B cell (primary cell): ENCODE data around the gene SLC35F2. TPM values are rescaled to one million over a fixed set of nuclear protein-coding genes. Genes with fewer than 3 reads are reported as not detected.

Experiments
- ATAC-seq: fragments of 200-7000 bp; cut with Tn5 transposase; one replicate; pipeline ENCODE4 v1.10.0; 2021; ENCODE audit warnings: low read depth, mild to moderate bottlenecking, moderate number of reproducible peaks, moderate library complexity
- CTCF ChIA-PET: fragments of 350-600 bp; sonication (Branson Sonifier 250); formaldehyde crosslinking; loops from one replicate; lab custom pipeline; 2021; ENCODE audit warnings: antibody characterized with exemption, inconsistent platforms; lab: Charles Lee
- POLR2A ChIA-PET: fragments of 350-600 bp; sonication (Branson Sonifier 250); formaldehyde crosslinking; loops from one replicate; lab custom pipeline; 2021; ENCODE audit warnings: antibody characterized with exemption; lab: Charles Lee
- DNase-seq: peaks from one replicate; pipeline ENCODE4 v3.0.0; 2013
- H2AFZ ChIP-seq: 2 replicates; pipeline ENCODE4 v1.6.1; 2012; ENCODE audit warnings: mild to moderate bottlenecking, low read depth, low read length; ENCODE audit not compliant: insufficient read depth, poor library complexity, severe bottlenecking
- H3K27ac ChIP-seq, 2 donors: 1 replicate in 1 of 2; 2 replicates in 1 of 2; pipeline ENCODE4 v1.5.1; 2012 to 2013; ENCODE audit warnings: low read length in 2 of 2, mild to moderate bottlenecking in 2 of 2, moderate library complexity in 1 of 2
- H3K27me3 ChIP-seq, 4 experiments: fragments of 200-600 bp in 1 of 4; sonication (generic) in 1 of 4; replicated peaks in 1 of 4; 1 replicate in 2 of 4; 2 replicates in 2 of 4; pipeline versions ENCODE4 v1.6.1 to v1.7.0; 2013 to 2016; ENCODE audit warnings: low read length in 3 of 4, mild to moderate bottlenecking in 2 of 4, mixed read lengths in 1 of 4, moderate library complexity in 1 of 4; ENCODE audit not compliant: insufficient read depth in 4 of 4, control insufficient read depth in 3 of 4; ENCODE audit errors: control extremely low read depth in 1 of 4
- H3K36me3 ChIP-seq, 2 experiments: replicated peaks in 1 of 2; 1 replicate in 1 of 2; 2 replicates in 1 of 2; pipeline versions ENCODE4 v1.6.1 to v1.7.1; 2013; ENCODE audit warnings: low read length in 1 of 2; ENCODE audit not compliant: insufficient read depth in 2 of 2, control insufficient read depth in 1 of 2; ENCODE audit errors: control extremely low read depth in 1 of 2, extremely low read depth in 1 of 2
- H3K4me1 ChIP-seq, 2 donors: fragments of 200-600 bp in 1 of 2; sonication (generic) in 1 of 2; 1 replicate in 1 of 2; 2 replicates in 1 of 2; pipeline versions ENCODE4 v1.5.1 to v1.6.1; 2013 to 2017; ENCODE audit warnings: low read length in 2 of 2; ENCODE audit not compliant: control insufficient read depth in 2 of 2, insufficient read depth in 2 of 2
- H3K4me2 ChIP-seq: replicated peaks from 2 replicates; pipeline ENCODE3; 2012; ENCODE audit warnings: mild to moderate bottlenecking, low read depth, low read length; ENCODE audit not compliant: poor library complexity, severe bottlenecking
- H3K4me3 ChIP-seq, 5 experiments: fragments of 200-600 bp in 1 of 5; sonication (generic) in 1 of 5; 1 replicate in 3 of 5; 2 replicates in 2 of 5; pipeline versions ENCODE4 v1.5.1 to v1.7.0; 2011 to 2016; ENCODE audit warnings: low read length in 4 of 5, mild to moderate bottlenecking in 4 of 5, low read depth in 2 of 5, control low read depth in 1 of 5, moderate library complexity in 1 of 5; ENCODE audit not compliant: insufficient read depth in 1 of 5; ENCODE audit errors: control extremely low read depth in 1 of 5, extremely low read depth in 1 of 5
- H3K79me2 ChIP-seq: fragments of 200-600 bp; sonication (generic); one replicate; pipeline ENCODE4 v1.6.0; 2016; ENCODE audit warnings: low read length; ENCODE audit not compliant: control insufficient read depth, insufficient read depth
- H3K9ac ChIP-seq: fragments of 200-600 bp; sonication (generic); 2 replicates; pipeline ENCODE4 v1.6.1; 2017; ENCODE audit warnings: mild to moderate bottlenecking, low read length, moderate library complexity
- H3K9me3 ChIP-seq, 3 donors: one replicate each; pipeline versions ENCODE4 v1.6.1 to v1.7.1; 2013; ENCODE audit warnings: low read length in 2 of 3; ENCODE audit not compliant: control insufficient read depth in 2 of 3, insufficient read depth in 1 of 3; ENCODE audit errors: control extremely low read depth in 1 of 3
- H4K20me1 ChIP-seq: 2 replicates; pipeline ENCODE4 v1.6.0; 2012; ENCODE audit warnings: mild to moderate bottlenecking, low read length; ENCODE audit not compliant: insufficient read depth, control insufficient read depth, poor library complexity, severe bottlenecking
- H3K27ac Mint-ChIP-seq: one replicate; pipeline ENCODE4 v1.8.0; 2021; ENCODE audit warnings: mixed read lengths
- H3K27me3 Mint-ChIP-seq: one replicate; pipeline ENCODE4 v1.8.0; 2021; ENCODE audit warnings: mixed read lengths
- H3K4me1 Mint-ChIP-seq: one replicate; pipeline ENCODE4 v1.8.0; 2021; ENCODE audit warnings: mixed read lengths
- H3K4me3 Mint-ChIP-seq: one replicate; pipeline ENCODE4 v1.8.0; 2021; ENCODE audit warnings: mixed read lengths
- H3K9me3 Mint-ChIP-seq: one replicate; pipeline ENCODE4 v1.8.0; 2022; ENCODE audit warnings: mixed read lengths; ENCODE audit not compliant: insufficient read depth
- CTCF ChIP-seq: fragments of 200-600 bp; IDR thresholded peaks from one replicate; pipeline ENCODE4 v1.8.0; 2022; ENCODE audit warnings: antibody characterized with exemption, mild to moderate bottlenecking
- EZH2 ChIP-seq: IDR thresholded peaks from 2 replicates; pipeline ENCODE4 v1.6.1; 2012; ENCODE audit warnings: borderline replicate concordance, low read depth, mild to moderate bottlenecking, moderate library complexity, low read length; ENCODE audit not compliant: insufficient read depth, poor library complexity, severe bottlenecking
- WGBS: methylation state at CpG from one replicate; pipeline ENCODE4 v1.1.5; 2013; ENCODE audit warnings: missing lambda C conversion rate; ENCODE audit not compliant: insufficient coverage; 5-methylcytosine and 5-hydroxymethylcytosine counted together
- intact Hi-C: fragments of 100-400 bp; cut with micrococcal nuclease; formaldehyde crosslinking; loops from one replicate; pipeline ENCODE4 v1.10.0; 2022
- polyA plus RNA-seq: library from polyadenylated mRNA; depleted of rRNA; stranded (reverse); fragments of >200 nt; gene quantifications from 2 replicates; pipeline ENCODE4 v1.2.3, GENCODE V29; 2012
- total RNA-seq, 2 donors: library from RNA; stranded (reverse); fragments of 120-200 nt in 1 of 2; gene quantifications; 1 replicate in 1 of 2; 2 replicates in 1 of 2; pipeline versions ENCODE4 v1.2.3 to v1.2.4, GENCODE V29; 2013 to 2022

SLC35F2 gene
- total and polyA plus RNA-seq, 2 donors (not counting 1 experiment from before 2014, with no cell fraction given): 10.9 TPM

- Histone ChIP-seq H3K27me3 (no peaks in the 10 kb centered on the region), H3K9ac (no peak overlapping the region), H4K20me1 (no peaks in the 10 kb centered on the region), H3K27ac (no peak overlapping the region), H3K79me2 (no peaks in the 10 kb centered on the region), H3K4me1 (no peaks in the 10 kb centered on the region), H3K36me3 (no peaks in the 10 kb centered on the region), H3K4me2 (no peak overlapping the region), H2AFZ (no peak overlapping the region), H3K4me3 (no peak overlapping the region), H3K9me3 (no peaks in the 10 kb centered on the region)
- Mint-ChIP-seq H3K27me3 (peaks cover 6% of the 10 kb centered on the region), H3K4me3 (no peak overlapping the region), H3K27ac (no peak overlapping the region), H3K9me3 (no peaks in the 10 kb centered on the region), H3K4me1 (no peaks in the 10 kb centered on the region)
- ChIA-PET POLR2A (no interaction called here), CTCF (no interaction called here)
- intact Hi-C loops: no loop called here
- 54% methylated on average over 2 of the region's 5 CpGs for WGBS
- TF ChIP-seq CTCF (no peak), EZH2 (no peak)
- ATAC-seq (no peak), DNase-seq (no peak)
Measured at GRCh38 chr11:107785401-107785800, 73.2 kb downstream of the SLC35F2 start.

- Mint-ChIP-seq H3K9me3 (no peaks in the 10 kb centered on the region), H3K27ac (no peak overlapping the region), H3K4me1 (no peaks in the 10 kb centered on the region), H3K27me3 (peaks cover 6% of the 10 kb centered on the region), H3K4me3 (no peak overlapping the region)
- no peaks in the 10 kb centered on the region for H3K36me3 ChIP-seq
- CTCF ChIA-PET: no interaction called here
- ATAC-seq (no peak), DNase-seq (no peak)
- intact Hi-C loops: no loop called here
- no peaks in the 10 kb centered on the region for H3K9me3 ChIP-seq
- no peaks in the 10 kb centered on the region for H4K20me1 ChIP-seq
- no peak overlapping the region for H3K4me2 ChIP-seq
- no peaks in the 10 kb centered on the region for H3K4me1 ChIP-seq
- no peaks in the 10 kb centered on the region for H3K27me3 ChIP-seq
- WGBS: no CpG with 5 or more reads among the region's 4 CpGs
- no peak overlapping the region for H3K9ac ChIP-seq
- H3K79me2 ChIP-seq: no peaks in the 10 kb centered on the region
- no peak overlapping the region for H2AFZ ChIP-seq
- POLR2A ChIA-PET: no interaction called here
- no peak overlapping the region for H3K27ac ChIP-seq
- no peak for TF ChIP-seq EZH2
- no peak for TF ChIP-seq CTCF
- no peak overlapping the region for H3K4me3 ChIP-seq
Measured at GRCh38 chr11:107783121-107783520, 75.5 kb downstream of the SLC35F2 start.
